ENCODE measurements around the gene PRDM16. TPM values are rescaled to one million over a fixed set of nuclear protein-coding genes. Genes with fewer than 3 reads are reported as not detected.

PRDM16 gene
- polyA plus RNA-seq, 1 experiment, result 0.06 TPM

DNA sequence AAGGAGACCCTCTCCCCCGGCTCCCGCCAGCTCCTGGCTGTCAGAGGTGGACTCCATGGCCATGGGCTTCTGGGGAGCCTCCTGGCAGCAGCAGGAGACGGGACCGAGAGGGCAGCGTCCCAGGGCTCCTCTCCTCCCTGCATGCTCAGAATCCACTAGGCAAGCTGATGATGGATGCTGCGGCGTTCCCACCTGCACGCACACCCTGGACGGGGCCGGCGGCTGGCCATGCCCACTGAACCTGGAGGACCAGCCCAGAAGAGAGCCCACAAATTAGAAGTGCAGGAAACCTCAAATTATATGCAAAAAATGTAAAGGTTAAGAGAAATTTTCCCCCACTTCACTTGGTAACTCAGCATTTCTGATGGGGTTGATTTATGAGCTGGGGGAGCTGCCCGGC lies 308.2 kb downstream of the PRDM16 start:
- H3K9me3 ChIP-seq (ENCODE audit: control insufficient read depth, insufficient read depth, low read length), result peaks cover 6% of the 10 kb centered on the region; the same call in 1 of the 2 replicates
- no peak for DNase-seq (ENCODE audit: low read depth, low spot score)
- H3K27me3 ChIP-seq (ENCODE audit: control insufficient read depth, insufficient read depth, low read length), result no peaks in the 10 kb centered on the region
- CTCF ChIA-PET, result no interaction called here
- no peak overlapping the region for H3K27ac ChIP-seq (ENCODE audit: low read depth, low read length)
- no peak for TF ChIP-seq CTCF (IDR thresholded peaks at IDR 0.05; ENCODE audit: low read depth, low read length)
- POLR2A ChIA-PET, result no interaction called here
- H3K4me3 ChIP-seq (ENCODE audit: low read depth, low read length), result no peak overlapping the region

DNA sequence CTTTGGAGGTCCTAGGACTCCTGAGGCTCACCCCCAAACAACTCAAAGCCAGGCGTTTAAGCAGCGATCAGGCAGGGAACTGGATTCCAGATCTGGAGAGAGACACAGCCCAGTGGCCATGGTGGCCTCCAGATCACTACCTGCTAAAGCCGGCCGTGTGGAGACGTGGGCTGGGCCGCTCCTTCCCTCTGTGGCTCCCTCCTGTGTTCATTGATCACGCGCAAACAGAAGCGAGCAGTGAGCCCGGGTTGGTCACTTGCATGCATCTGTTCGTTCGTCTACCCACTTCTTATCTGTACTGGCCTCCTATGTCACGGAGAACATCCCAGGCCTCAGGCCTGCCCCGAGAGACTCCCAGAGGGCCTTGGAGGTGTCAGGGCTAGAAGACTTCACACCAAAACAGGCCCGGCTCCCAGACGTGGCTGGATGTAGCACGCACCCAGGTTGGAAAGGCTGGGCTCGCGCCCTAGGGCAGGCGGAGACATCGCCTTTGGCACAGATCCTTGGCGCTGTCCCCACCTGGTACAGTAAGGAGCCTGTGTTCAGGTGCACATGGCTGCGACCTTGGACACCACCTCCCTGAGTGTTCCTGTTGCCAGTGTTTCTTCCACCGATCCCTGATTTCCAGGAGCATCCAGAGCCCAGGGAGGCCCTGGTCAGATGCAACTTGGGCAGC lies 308.7 kb downstream of the PRDM16 start:
- no peak for DNase-seq (ENCODE audit: low read depth, low spot score)
- H3K9me3 ChIP-seq (ENCODE audit: control insufficient read depth, insufficient read depth, low read length), result peaks cover 6% of the 10 kb centered on the region; the same call in 1 of the 2 replicates
- ChIA-PET CTCF (no interaction called here), POLR2A (no interaction called here)
- no peak overlapping the region for H3K27ac ChIP-seq (ENCODE audit: low read depth, low read length)
- H3K4me3 ChIP-seq (ENCODE audit: low read depth, low read length), result no peak overlapping the region
- H3K27me3 ChIP-seq (ENCODE audit: control insufficient read depth, insufficient read depth, low read length), result no peaks in the 10 kb centered on the region
- no peak for TF ChIP-seq CTCF (IDR thresholded peaks at IDR 0.05; ENCODE audit: low read depth, low read length)

DNA sequence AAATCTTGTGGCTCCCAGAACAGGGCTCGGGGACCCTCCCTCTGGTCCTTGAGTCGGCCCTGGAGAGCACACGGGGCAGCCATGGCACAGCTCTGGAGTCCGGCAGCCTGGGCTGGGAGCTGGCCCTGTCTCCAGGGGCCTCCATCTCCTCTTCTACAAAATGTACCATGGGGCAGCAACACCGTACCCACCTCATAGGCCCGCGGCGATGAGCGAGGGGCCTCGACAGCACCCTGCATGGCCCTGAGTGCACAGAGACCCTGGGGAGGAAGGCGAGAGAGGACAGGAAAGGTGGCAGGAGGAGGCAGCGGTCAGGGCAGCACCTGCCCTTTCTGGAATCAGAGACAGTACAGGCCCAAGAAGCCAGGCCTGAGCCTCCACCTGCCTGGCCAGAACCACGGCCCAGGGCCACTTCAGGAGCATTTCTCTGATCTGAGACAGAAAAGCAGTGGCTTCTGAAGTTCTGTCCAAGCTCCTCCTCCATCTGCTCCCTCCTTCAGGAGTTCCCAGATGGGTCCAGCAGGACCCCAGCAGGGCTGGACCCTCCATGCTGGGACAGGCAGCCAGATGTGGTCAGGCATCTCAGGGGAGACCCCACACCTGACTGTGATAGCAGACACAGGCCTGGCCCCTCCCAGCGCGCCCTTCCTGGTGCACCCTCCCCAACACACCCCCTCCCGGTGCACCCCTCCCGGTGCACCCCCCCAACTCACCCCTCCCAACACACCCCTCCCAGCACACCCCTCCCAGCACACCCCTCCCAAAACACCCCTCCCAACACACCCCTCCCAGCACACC lies 309.6 kb downstream of the PRDM16 start:
- no peak overlapping the region for H3K27ac ChIP-seq (ENCODE audit: low read depth, low read length)
- ChIA-PET CTCF (interaction anchor here (0.5 kb wide), 1 partner anchor 162 kb away, joined by 4 read pairs; no protein-coding TSS in a partner anchor), POLR2A (no interaction called here)
- H3K27me3 ChIP-seq (ENCODE audit: control insufficient read depth, insufficient read depth, low read length), result no peaks in the 10 kb centered on the region
- H3K4me3 ChIP-seq (ENCODE audit: low read depth, low read length), result no peak overlapping the region
- no peak for DNase-seq (ENCODE audit: low read depth, low spot score)
- peaks cover 2% of the 10 kb centered on the region; the same call in 1 of the 2 replicates for H3K9me3 ChIP-seq (ENCODE audit: control insufficient read depth, insufficient read depth, low read length)
- TF ChIP-seq CTCF (IDR thresholded peaks at IDR 0.05; ENCODE audit: low read depth, low read length), result no peak

GRCh38 chr1:3379934-3380333 lies 310.9 kb downstream of the PRDM16 start:
- no peaks in the 10 kb centered on the region for H3K27me3 ChIP-seq (ENCODE audit: control insufficient read depth, insufficient read depth, low read length)
- no peak for TF ChIP-seq CTCF (IDR thresholded peaks at IDR 0.05; ENCODE audit: low read depth, low read length)
- no peak overlapping the region for H3K27ac ChIP-seq (ENCODE audit: low read depth, low read length)
- no peak for DNase-seq (ENCODE audit: low read depth, low spot score)
- H3K4me3 ChIP-seq (ENCODE audit: low read depth, low read length), result no peak overlapping the region
- ChIA-PET POLR2A (no interaction called here), CTCF (no interaction called here)
- no peaks in the 10 kb centered on the region; the same call in 1 of the 2 replicates for H3K9me3 ChIP-seq (ENCODE audit: control insufficient read depth, insufficient read depth, low read length)

DNA sequence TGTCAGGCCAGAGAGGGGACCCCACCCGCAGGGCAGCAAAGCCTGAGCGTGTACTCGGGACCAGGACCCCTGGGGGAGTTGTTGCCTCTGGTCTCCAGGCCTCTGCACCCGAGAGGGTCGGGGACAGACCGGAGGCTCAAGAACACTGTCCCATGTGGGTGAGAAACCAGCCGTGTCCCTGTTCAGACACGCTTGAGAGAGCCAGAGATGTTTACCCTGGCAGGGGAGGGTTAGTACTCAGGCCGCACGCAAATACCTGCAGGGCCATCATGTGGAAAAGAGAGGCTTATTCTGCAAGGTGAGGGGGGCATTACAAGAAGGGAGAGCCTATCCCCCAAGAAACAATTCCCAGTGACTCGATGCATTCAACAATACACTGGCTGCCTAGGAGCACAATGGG lies 311.5 kb downstream of the PRDM16 start:
- Histone ChIP-seq H3K4me3 (ENCODE audit: low read depth, low read length) (no peak overlapping the region), H3K27ac (ENCODE audit: low read depth, low read length) (no peak overlapping the region), H3K9me3 (ENCODE audit: control insufficient read depth, insufficient read depth, low read length) (no peaks in the 10 kb centered on the region; the same call in 1 of the 2 replicates), H3K27me3 (ENCODE audit: control insufficient read depth, insufficient read depth, low read length) (no peaks in the 10 kb centered on the region)
- no peak for DNase-seq (ENCODE audit: low read depth, low spot score)
- TF ChIP-seq CTCF (IDR thresholded peaks at IDR 0.05; ENCODE audit: low read depth, low read length), result no peak
- ChIA-PET POLR2A (no interaction called here), CTCF (no interaction called here)

All from AG04450 (cell line).